ENCODE data around the gene FAM107B.

Gene FAM107B

DNA sequence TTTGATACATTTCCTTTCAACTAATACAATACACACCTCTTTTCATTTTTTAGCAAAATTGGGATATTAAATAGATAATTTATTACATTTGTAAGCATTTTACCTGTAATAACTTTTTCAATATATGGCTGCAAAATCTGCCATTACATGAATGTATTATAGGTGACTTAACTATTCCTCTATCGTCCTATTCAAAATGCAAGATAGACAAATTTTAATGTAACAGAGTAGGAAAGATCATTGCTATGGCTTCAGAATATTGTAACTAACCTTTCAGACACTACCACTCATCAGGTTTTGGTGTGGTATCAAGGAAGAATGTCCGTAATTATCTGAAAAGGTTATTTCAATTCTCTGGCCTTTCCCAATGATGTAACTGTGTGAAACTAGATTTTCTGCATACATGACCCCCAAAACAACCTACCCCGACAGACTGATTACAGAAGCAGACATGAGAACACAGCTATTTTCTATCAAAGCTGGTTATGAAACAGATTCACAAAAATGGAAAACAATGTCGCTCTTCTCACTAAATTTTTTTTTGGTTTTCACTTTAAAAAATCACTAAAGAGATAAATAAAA lies 211.2 kb downstream of the FAM107B start:
- H3K27ac ChIP-seq (ENCODE audit: low read depth, low read length): no peak overlapping the region
- peaks cover 4 to 6% of the 10 kb centered on the region in 2 donors for H3K36me3 ChIP-seq (ENCODE audit: control insufficient read depth in 1 of 2, insufficient read depth in 2 of 2, low read length in 2 of 2)
- H3K9ac ChIP-seq (ENCODE audit: low read depth in 1 of 2, low read length in 2 of 2): no peak overlapping the region
- H3K4me3 ChIP-seq (ENCODE audit: low read depth in 1 of 2, low read length in 2 of 2): no peak overlapping the region
- H3K4me1 ChIP-seq (ENCODE audit: control insufficient read depth in 1 of 2, insufficient read depth in 2 of 2, low read length in 2 of 2): peaks cover 17 to 19% of the 10 kb centered on the region in 2 donors
- H3K27me3 ChIP-seq (ENCODE audit: control insufficient read depth in 1 of 2, insufficient read depth in 2 of 2, low read length in 2 of 2): no peaks in the 10 kb centered on the region
- no peaks in the 10 kb centered on the region for H3K9me3 ChIP-seq (ENCODE audit: control insufficient read depth in 1 of 2, low read length in 2 of 2)

DNA sequence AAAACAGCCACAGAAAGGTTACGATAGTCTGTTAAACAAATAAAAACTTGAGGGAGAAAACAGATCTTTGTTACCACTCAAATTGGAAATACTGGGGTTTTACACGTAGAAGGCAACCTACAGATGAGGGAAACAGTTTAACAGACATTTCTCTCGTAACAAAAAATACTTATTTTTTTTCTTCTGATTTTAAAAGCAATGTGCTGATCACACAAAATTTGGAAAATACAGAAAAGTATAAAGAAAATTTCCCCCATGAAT lies 211.7 kb downstream of the FAM107B start:
- no peaks in the 10 kb centered on the region for H3K9me3 ChIP-seq (ENCODE audit: control insufficient read depth in 1 of 2, low read length in 2 of 2)
- no peak overlapping the region for H3K9ac ChIP-seq (ENCODE audit: low read depth in 1 of 2, low read length in 2 of 2)
- H3K36me3 ChIP-seq (ENCODE audit: control insufficient read depth in 1 of 2, insufficient read depth in 2 of 2, low read length in 2 of 2): peaks cover 2 to 6% of the 10 kb centered on the region in 2 donors
- H3K4me1 ChIP-seq (ENCODE audit: control insufficient read depth in 1 of 2, insufficient read depth in 2 of 2, low read length in 2 of 2): peaks cover 17 to 19% of the 10 kb centered on the region in 2 donors
- H3K27me3 ChIP-seq (ENCODE audit: control insufficient read depth in 1 of 2, insufficient read depth in 2 of 2, low read length in 2 of 2): no peaks in the 10 kb centered on the region
- no peak overlapping the region for H3K4me3 ChIP-seq (ENCODE audit: low read depth in 1 of 2, low read length in 2 of 2)
- H3K27ac ChIP-seq (ENCODE audit: low read depth, low read length): no peak overlapping the region

DNA sequence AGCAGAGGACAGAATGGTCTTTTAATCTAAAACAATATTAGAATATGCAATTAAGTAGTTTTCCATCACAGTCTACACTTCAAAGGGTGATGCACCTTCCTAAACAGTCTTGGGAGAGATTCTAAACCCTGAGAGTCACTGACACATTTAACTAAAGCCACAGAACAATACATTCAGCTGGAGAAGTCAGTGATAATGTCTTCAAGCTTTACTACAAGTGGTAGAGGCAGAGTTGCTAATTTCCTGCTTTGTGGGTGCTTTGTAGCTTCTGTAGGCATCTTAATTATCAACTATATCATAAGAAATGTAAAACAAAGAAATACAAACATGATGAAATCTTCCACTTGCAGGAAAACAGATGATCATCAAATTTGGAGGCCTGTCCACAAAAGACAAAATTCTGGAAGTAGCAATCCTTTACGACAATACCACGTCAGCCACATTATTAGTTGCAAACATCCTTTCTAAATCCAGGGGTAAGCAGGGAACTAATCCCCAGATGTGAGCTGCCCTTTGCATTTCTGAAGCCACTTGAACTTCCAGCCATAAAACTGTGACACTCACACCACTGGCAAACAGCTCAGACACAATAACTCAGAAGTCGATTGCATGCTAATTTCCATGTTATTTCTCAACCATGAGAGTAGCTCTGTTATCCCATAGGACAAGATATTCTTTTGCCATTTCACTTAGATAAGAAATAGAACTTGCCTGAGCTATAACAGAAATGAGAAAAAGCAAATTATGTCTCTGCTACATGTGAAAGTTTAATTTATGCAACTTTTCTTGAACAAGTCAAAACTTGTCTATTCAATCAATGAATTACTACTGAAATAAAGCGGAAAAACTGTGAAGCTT lies 212.2 kb downstream of the FAM107B start:
- H3K27me3 ChIP-seq (ENCODE audit: control insufficient read depth in 1 of 2, insufficient read depth in 2 of 2, low read length in 2 of 2): no peaks in the 10 kb centered on the region
- no peak overlapping the region for H3K9ac ChIP-seq (ENCODE audit: low read depth in 1 of 2, low read length in 2 of 2)
- H3K27ac ChIP-seq (ENCODE audit: low read depth, low read length): no peak overlapping the region
- H3K9me3 ChIP-seq (ENCODE audit: control insufficient read depth in 1 of 2, low read length in 2 of 2): no peaks in the 10 kb centered on the region
- H3K4me1 ChIP-seq (ENCODE audit: control insufficient read depth in 1 of 2, insufficient read depth in 2 of 2, low read length in 2 of 2): peaks cover 19 to 20% of the 10 kb centered on the region in 2 donors
- no peak overlapping the region for H3K4me3 ChIP-seq (ENCODE audit: low read depth in 1 of 2, low read length in 2 of 2)
- peaks cover 0 to 6% of the 10 kb centered on the region in 2 donors for H3K36me3 ChIP-seq (ENCODE audit: control insufficient read depth in 1 of 2, insufficient read depth in 2 of 2, low read length in 2 of 2)

DNA sequence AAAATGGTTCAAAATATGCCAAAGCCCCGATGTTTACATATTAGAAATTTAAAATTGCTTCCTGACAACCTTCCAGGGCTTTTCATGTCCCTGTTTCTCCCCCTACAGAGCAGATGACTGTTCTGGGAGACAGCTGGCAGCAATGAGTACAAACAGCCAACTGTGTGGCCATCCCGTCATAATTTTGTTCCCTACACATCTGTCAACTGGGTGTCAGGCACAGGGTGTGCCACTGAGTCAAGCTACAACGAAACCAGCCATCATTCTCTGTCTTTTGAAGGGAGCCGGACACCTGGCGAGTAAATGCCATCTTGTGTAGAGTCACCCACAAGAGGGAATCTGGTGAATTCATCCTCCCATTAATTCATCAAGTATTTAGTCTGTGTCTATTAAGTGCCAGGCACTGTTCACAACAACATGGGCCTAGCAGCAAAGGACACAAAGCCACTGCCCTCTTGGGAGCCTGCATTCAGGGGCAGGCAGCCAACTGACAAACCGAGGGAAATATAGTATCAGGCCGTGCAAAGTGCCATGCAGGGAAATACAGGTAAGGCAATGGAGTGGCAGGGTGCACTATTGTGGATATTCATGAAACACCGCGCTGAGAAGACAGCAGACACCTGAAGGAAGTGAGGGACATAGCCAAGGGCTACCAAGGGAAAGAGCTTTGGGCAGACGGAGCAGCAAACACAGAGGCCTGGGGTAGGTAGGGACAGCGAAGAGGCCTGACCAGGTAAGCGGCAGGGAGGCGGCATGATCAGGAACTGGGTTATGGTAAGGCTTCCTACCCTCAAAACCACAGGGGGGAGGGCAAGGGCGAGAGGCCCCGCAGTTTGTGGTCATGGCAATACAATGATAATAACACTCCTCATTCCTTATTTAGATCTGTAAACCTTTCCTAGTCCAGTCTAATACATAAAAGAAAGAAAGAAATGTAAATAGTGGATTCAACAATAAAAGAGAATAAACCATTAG lies 213.6 kb downstream of the FAM107B start:
- Histone ChIP-seq H3K36me3 (ENCODE audit: control insufficient read depth in 1 of 2, insufficient read depth in 2 of 2, low read length in 2 of 2) (peaks cover 0 to under 1% of the 10 kb centered on the region in 2 donors), H3K9me3 (ENCODE audit: control insufficient read depth in 1 of 2, low read length in 2 of 2) (no peaks in the 10 kb centered on the region), H3K27ac (ENCODE audit: low read depth, low read length) (no peak overlapping the region), H3K4me3 (ENCODE audit: low read depth in 1 of 2, low read length in 2 of 2) (no peak overlapping the region), H3K27me3 (ENCODE audit: control insufficient read depth in 1 of 2, insufficient read depth in 2 of 2, low read length in 2 of 2) (no peaks in the 10 kb centered on the region), H3K4me1 (ENCODE audit: control insufficient read depth in 1 of 2, insufficient read depth in 2 of 2, low read length in 2 of 2) (peaks cover 31 to 33% of the 10 kb centered on the region in 2 donors), H3K9ac (ENCODE audit: low read depth in 1 of 2, low read length in 2 of 2) (no peak overlapping the region)

DNA sequence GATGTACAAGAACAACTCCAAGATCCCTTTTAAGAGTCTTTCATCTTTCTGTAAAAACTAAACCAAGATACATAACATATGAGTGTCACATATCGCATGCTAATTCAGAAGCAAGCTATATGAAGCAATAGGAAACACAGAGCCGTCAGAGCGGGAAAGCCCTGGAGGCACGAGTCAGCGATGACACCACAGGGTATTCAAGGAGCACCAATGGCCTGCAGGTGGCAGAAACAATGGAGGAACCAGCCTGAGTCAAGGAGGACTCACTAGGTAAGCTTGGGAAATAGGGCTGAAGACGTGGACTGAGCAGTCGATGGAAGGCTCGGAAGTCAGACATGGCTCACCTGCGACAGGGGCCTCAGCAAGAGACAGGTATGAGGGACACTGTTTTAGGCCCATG lies 214.4 kb downstream of the FAM107B start:
- Histone ChIP-seq H3K27me3 (ENCODE audit: control insufficient read depth in 1 of 2, insufficient read depth in 2 of 2, low read length in 2 of 2) (no peaks in the 10 kb centered on the region), H3K9me3 (ENCODE audit: control insufficient read depth in 1 of 2, low read length in 2 of 2) (no peaks in the 10 kb centered on the region), H3K9ac (ENCODE audit: low read depth in 1 of 2, low read length in 2 of 2) (no peak overlapping the region), H3K36me3 (ENCODE audit: control insufficient read depth in 1 of 2, insufficient read depth in 2 of 2, low read length in 2 of 2) (no peaks in the 10 kb centered on the region), H3K4me1 (ENCODE audit: control insufficient read depth in 1 of 2, insufficient read depth in 2 of 2, low read length in 2 of 2) (peaks cover 38 to 39% of the 10 kb centered on the region in 2 donors), H3K27ac (ENCODE audit: low read depth, low read length) (no peak overlapping the region), H3K4me3 (ENCODE audit: low read depth in 1 of 2, low read length in 2 of 2) (no peak overlapping the region)

DNA sequence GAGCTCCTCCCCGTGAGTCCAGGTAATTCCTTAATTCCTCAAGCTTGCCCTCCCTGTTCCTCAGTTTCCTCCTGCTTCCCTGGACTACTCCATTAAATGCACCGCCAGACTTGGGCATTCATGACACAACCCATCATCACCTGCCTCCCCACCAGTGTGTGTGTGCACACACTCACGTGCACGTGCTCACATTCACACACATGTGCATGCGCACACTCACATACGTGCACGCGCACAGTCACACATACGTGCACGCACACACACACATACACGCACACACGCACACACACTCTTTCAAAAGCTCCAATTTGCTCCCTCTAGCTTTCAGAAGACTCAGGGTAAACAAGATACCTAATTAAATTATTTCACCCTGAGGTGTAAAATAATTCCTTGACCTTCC lies 216.7 kb downstream of the FAM107B start:
- H3K27me3 ChIP-seq (ENCODE audit: control insufficient read depth in 1 of 2, insufficient read depth in 2 of 2, low read length in 2 of 2): no peaks in the 10 kb centered on the region
- peaks cover 48 to 50% of the 10 kb centered on the region in 2 donors for H3K4me1 ChIP-seq (ENCODE audit: control insufficient read depth in 1 of 2, insufficient read depth in 2 of 2, low read length in 2 of 2)
- no peaks in the 10 kb centered on the region for H3K9me3 ChIP-seq (ENCODE audit: control insufficient read depth in 1 of 2, low read length in 2 of 2)
- H3K9ac ChIP-seq (ENCODE audit: low read depth in 1 of 2, low read length in 2 of 2): no peak overlapping the region
- H3K4me3 ChIP-seq (ENCODE audit: low read depth in 1 of 2, low read length in 2 of 2): no peak overlapping the region
- no peaks in the 10 kb centered on the region for H3K36me3 ChIP-seq (ENCODE audit: control insufficient read depth in 1 of 2, insufficient read depth in 2 of 2, low read length in 2 of 2)
- H3K27ac ChIP-seq (ENCODE audit: low read depth, low read length): no peak overlapping the region

DNA sequence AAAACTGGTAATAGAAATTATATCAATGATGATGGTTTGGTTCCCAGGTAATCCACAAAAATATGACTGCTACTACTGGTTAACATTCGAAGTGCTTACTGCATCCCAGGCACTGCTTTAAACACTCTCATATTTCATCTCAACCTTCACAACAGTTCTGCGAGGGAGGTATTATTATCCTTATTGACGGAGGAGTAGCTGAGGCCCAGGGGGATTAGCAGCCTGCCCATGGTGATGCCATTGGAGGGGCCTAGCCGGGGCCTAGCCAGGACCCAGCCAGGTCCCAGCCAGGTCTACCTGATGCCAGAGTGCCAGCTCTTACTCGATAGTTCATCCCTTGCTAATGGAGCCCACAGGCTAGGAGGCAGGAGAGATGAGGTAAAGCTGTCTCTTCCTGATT lies 217.1 kb downstream of the FAM107B start:
- H3K9ac ChIP-seq (ENCODE audit: low read depth in 1 of 2, low read length in 2 of 2): no peak overlapping the region
- H3K27ac ChIP-seq (ENCODE audit: low read depth, low read length): no peak overlapping the region
- no peaks in the 10 kb centered on the region for H3K36me3 ChIP-seq (ENCODE audit: control insufficient read depth in 1 of 2, insufficient read depth in 2 of 2, low read length in 2 of 2)
- H3K4me3 ChIP-seq (ENCODE audit: low read depth in 1 of 2, low read length in 2 of 2): no peak overlapping the region
- H3K4me1 ChIP-seq (ENCODE audit: control insufficient read depth in 1 of 2, insufficient read depth in 2 of 2, low read length in 2 of 2): peaks cover 51 to 52% of the 10 kb centered on the region in 2 donors
- H3K9me3 ChIP-seq (ENCODE audit: control insufficient read depth in 1 of 2, low read length in 2 of 2): no peaks in the 10 kb centered on the region
- no peaks in the 10 kb centered on the region for H3K27me3 ChIP-seq (ENCODE audit: control insufficient read depth in 1 of 2, insufficient read depth in 2 of 2, low read length in 2 of 2)

DNA sequence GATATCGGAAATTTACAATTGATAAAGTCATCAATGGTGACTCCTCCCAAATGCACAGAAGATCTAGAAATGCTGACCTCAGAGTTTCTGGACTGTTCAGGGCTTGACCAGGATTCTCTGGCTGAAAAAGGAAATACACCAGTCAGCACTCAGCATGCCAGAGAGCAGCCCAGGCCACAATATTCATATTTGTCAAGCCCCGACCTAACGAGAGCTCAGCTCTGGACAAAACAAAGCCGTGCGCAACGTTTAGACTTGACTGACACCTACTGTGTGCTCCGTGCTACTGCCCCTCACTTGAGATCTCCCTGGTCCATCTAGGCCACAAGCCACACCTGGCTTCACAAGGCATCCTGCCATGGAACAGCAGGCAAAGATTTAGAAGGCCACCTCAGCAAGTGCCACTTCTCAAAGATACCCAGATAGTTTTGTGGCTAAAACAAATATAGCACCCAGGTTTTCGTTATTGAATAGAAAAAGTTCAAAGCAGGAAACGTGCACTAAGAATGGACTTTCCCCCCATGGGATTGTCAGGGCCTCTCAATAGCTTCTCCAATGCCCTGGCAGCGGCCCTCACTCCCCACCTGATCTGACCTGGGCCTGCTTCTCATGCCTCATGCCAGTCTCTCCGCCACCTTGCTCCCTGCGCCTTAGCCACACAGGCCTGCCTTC lies 218.3 kb downstream of the FAM107B start:
- peak overlapping the region; percentile 7 to 20 for H3K9ac ChIP-seq (ENCODE audit: low read depth in 1 of 2, low read length in 2 of 2)
- no peaks in the 10 kb centered on the region for H3K9me3 ChIP-seq (ENCODE audit: control insufficient read depth in 1 of 2, low read length in 2 of 2)
- H3K36me3 ChIP-seq (ENCODE audit: control insufficient read depth in 1 of 2, insufficient read depth in 2 of 2, low read length in 2 of 2): no peaks in the 10 kb centered on the region
- no peak overlapping the region for H3K4me3 ChIP-seq (ENCODE audit: low read depth in 1 of 2, low read length in 2 of 2)
- peaks cover 48 to 59% of the 10 kb centered on the region in 2 donors for H3K4me1 ChIP-seq (ENCODE audit: control insufficient read depth in 1 of 2, insufficient read depth in 2 of 2, low read length in 2 of 2)
- no peaks in the 10 kb centered on the region for H3K27me3 ChIP-seq (ENCODE audit: control insufficient read depth in 1 of 2, insufficient read depth in 2 of 2, low read length in 2 of 2)
- peak overlapping the region; percentile 17 for H3K27ac ChIP-seq (ENCODE audit: low read depth, low read length)

DNA sequence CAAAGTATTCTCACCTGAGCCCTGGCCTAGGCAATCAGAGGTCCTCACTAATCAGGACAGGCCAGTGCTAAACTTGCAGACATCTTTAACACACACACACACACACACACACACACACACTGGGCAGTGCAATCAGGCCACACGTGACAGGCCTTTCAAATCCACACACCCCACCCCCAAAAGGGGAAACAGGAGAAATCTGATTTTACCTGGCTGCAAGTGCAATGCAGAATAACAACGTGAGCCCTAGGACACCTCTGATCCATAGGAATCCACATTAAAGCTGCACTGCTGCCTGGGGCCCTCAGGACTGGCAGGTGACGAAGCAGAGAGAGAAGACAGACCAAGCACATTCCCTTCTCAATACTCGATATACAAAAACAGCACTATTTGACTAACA lies 218.9 kb downstream of the FAM107B start:
- Histone ChIP-seq H3K4me1 (ENCODE audit: control insufficient read depth in 1 of 2, insufficient read depth in 2 of 2, low read length in 2 of 2) (peaks cover 42 to 62% of the 10 kb centered on the region in 2 donors), H3K27ac (ENCODE audit: low read depth, low read length) (no peak overlapping the region), H3K36me3 (ENCODE audit: control insufficient read depth in 1 of 2, insufficient read depth in 2 of 2, low read length in 2 of 2) (no peaks in the 10 kb centered on the region), H3K4me3 (ENCODE audit: low read depth in 1 of 2, low read length in 2 of 2) (no peak overlapping the region), H3K9ac (ENCODE audit: low read depth in 1 of 2, low read length in 2 of 2) (no peak overlapping the region), H3K9me3 (ENCODE audit: control insufficient read depth in 1 of 2, low read length in 2 of 2) (no peaks in the 10 kb centered on the region), H3K27me3 (ENCODE audit: control insufficient read depth in 1 of 2, insufficient read depth in 2 of 2, low read length in 2 of 2) (no peaks in the 10 kb centered on the region)

Measured in duodenal mucosa (tissue), 2 donors.